ENCODE results near the gene YJU2.
A peak's percentile ranks its signal among the peaks of the same experiment; 100 is the strongest.
"Not testable (repeated sequence)": the region's sequence is repeated elsewhere in the genome, so short reads cannot be mapped to it uniquely, and the experiment has no call there.

Gene YJU2

GRCh38 chr19:4246767-4247593 is at the start of gene YJU2:
Gene YJU2, plus strand, starts transcription at chr19:4247080. Its CDS starts 67 bp downstream, at chr19:4247147.
- peak; percentile 99 for DNase-seq

GRCh38 chr19:4197228-4197624 is 49.7 kb upstream of the YJU2 start:
- DNase-seq = no peak

GRCh38 chr19:4197625-4198466 is 49.0 kb upstream of the YJU2 start:
- DNase-seq = no peak

- DNase-seq = no peak
These were observed 48.3 kb upstream of the YJU2 start for GRCh38 chr19:4198467-4199126.

- DNase-seq = no peak
These were observed 47.1 kb upstream of the YJU2 start for GRCh38 chr19:4199699-4200293.

- DNase-seq = no peak
These were observed 45.8 kb upstream of the YJU2 start for GRCh38 chr19:4200940-4201542.

- no peak for DNase-seq
These were observed 45.1 kb upstream of the YJU2 start for GRCh38 chr19:4201798-4202197.

- DNase-seq = no peak
These were observed 39.9 kb upstream of the YJU2 start for GRCh38 chr19:4206818-4207484.

- DNase-seq = no peak
These were observed 38.3 kb upstream of the YJU2 start for GRCh38 chr19:4208385-4209094.

GRCh38 chr19:4210166-4210731 is 36.6 kb upstream of the YJU2 start:
- DNase-seq = no peak

- DNase-seq = no peak
These were observed 33.8 kb upstream of the YJU2 start for GRCh38 chr19:4213116-4213515.

- DNase-seq = no peak
These were observed 31.1 kb upstream of the YJU2 start for GRCh38 chr19:4215807-4216206.

GRCh38 chr19:4216846-4217245 is 30.0 kb upstream of the YJU2 start:
- DNase-seq = no peak

GRCh38 chr19:4217429-4218264 is 29.2 kb upstream of the YJU2 start:
- DNase-seq = no peak

- DNase-seq = not testable (repeated sequence)
These were observed 28.4 kb upstream of the YJU2 start for GRCh38 chr19:4218523-4218922.

GRCh38 chr19:4220188-4220587 is 26.7 kb upstream of the YJU2 start:
- no peak for DNase-seq

GRCh38 chr19:4224470-4224869 is 22.4 kb upstream of the YJU2 start:
- no peak for DNase-seq

GRCh38 chr19:4225885-4226284 is 21.0 kb upstream of the YJU2 start:
- no peak for DNase-seq

GRCh38 chr19:4227771-4228170 is 19.1 kb upstream of the YJU2 start:
- DNase-seq = no peak

- DNase-seq = no peak
These were observed 18.1 kb upstream of the YJU2 start for GRCh38 chr19:4228765-4229178.

Data from CD4-positive, alpha-beta T cell treated with Interleukin-1 beta for 1 hour (primary cell).